ENCODE measurements around the gene PERP. TPM values are rescaled to one million over a fixed set of nuclear protein-coding genes. Genes with fewer than 3 reads are reported as not detected.

The PERP gene
- total RNA-seq, 1 experiment from 2014 or later, result 348 TPM

DNA sequence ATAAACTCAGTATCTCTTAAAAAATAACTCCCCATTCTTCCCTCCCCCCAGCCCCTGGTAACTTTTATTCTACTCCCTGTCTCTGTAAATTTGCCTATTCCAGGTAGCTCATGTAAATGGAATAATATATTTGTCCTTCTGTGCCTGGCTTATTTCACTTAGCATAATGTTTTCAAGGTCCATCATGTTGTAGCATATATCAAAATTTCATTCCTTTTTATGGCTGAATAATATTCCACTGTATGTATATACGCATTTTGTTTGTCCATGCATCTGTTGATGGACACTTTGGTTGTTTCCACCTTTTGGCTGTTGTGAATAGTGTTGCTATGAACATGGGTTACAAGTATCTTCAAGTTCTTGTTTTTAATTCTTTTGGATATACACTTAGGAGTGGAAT, 13.0 kb downstream of the PERP start:
- DNase-seq (ENCODE audit: low read depth, low spot score), result no peak
- H3K4me3 ChIP-seq (ENCODE audit: low read depth in 2 of 2, low read length in 2 of 2), result no peak overlapping the region
- intact Hi-C loops (cut with micrococcal nuclease; ENCODE audit: unreplicated experiment) (no loop called here), in situ Hi-C loops (cut with HindIII; ENCODE audit: low pct_unique_long_range_greater_than_20kb, low sequenced_read_pairs) (no loop called here)
- peaks cover 7% of the 10 kb centered on the region; the same call in 1 of the 2 replicates for H3K9me3 ChIP-seq (ENCODE audit: control insufficient read depth, insufficient read depth, low read depth, low read length)
- TF ChIP-seq TCF7L2 (IDR thresholded peaks at IDR 0.05; ENCODE audit: low read depth, low read length) (no peak), POLR2AphosphoS5 (IDR thresholded peaks at IDR 0.05; ENCODE audit: low read depth, low read length) (no peak), SIN3A (IDR thresholded peaks at IDR 0.05; ENCODE audit: borderline replicate concordance, insufficient read depth, low read depth, low read length) (no peak), CTCF (IDR thresholded peaks at IDR 0.05) (no peak)
- TF ChIP-seq, protein P1, sequence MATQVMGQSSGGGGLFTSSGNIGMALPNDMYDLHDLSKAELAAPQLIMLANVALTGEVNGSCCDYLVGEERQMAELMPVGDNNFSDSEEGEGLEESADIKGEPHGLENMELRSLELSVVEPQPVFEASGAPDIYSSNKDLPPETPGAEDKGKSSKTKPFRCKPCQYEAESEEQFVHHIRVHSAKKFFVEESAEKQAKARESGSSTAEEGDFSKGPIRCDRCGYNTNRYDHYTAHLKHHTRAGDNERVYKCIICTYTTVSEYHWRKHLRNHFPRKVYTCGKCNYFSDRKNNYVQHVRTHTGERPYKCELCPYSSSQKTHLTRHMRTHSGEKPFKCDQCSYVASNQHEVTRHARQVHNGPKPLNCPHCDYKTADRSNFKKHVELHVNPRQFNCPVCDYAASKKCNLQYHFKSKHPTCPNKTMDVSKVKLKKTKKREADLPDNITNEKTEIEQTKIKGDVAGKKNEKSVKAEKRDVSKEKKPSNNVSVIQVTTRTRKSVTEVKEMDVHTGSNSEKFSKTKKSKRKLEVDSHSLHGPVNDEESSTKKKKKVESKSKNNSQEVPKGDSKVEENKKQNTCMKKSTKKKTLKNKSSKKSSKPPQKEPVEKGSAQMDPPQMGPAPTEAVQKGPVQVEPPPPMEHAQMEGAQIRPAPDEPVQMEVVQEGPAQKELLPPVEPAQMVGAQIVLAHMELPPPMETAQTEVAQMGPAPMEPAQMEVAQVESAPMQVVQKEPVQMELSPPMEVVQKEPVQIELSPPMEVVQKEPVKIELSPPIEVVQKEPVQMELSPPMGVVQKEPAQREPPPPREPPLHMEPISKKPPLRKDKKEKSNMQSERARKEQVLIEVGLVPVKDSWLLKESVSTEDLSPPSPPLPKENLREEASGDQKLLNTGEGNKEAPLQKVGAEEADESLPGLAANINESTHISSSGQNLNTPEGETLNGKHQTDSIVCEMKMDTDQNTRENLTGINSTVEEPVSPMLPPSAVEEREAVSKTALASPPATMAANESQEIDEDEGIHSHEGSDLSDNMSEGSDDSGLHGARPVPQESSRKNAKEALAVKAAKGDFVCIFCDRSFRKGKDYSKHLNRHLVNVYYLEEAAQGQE (IDR thresholded peaks at IDR 0.05; ENCODE audit: insufficient read depth in 1 of 2, low read depth in 2 of 2, low read length in 1 of 2), result no peak
- no TSS peak for BruUV-seq (replicated peaks)
- H3K4me1 ChIP-seq (ENCODE audit: control insufficient read depth, insufficient read depth, low read length), result peaks cover 57% of the 10 kb centered on the region
- H3K36me3 ChIP-seq (ENCODE audit: control insufficient read depth, insufficient read depth, low read length), result peaks cover 54% of the 10 kb centered on the region
- no peak overlapping the region; the same call in 1 of the 2 replicates for H3K27ac ChIP-seq (ENCODE audit: low read length)
- H3K27me3 ChIP-seq (ENCODE audit: control insufficient read depth, insufficient read depth, low read length), result no peaks in the 10 kb centered on the region
- ChIA-PET POLR2A (no interaction called here), CTCF (no interaction called here)
- ATAC-seq, result no peak

- no TSS peak for BruUV-seq (replicated peaks)
- ChIA-PET CTCF (no interaction called here), POLR2A (no interaction called here)
- no peaks in the 10 kb centered on the region for H3K27me3 ChIP-seq (ENCODE audit: control insufficient read depth, insufficient read depth, low read length)
- H3K4me3 ChIP-seq (ENCODE audit: low read depth in 2 of 2, low read length in 2 of 2), result no peak overlapping the region
- ATAC-seq (no peak), DNase-seq (ENCODE audit: low read depth, low spot score) (no peak)
- peak overlapping the region; percentile 100; the same call in 1 of the 2 replicates for H3K27ac ChIP-seq (ENCODE audit: low read length)
- in situ Hi-C loops (cut with HindIII; ENCODE audit: low pct_unique_long_range_greater_than_20kb, low sequenced_read_pairs), result no loop called here
- H3K9me3 ChIP-seq (ENCODE audit: control insufficient read depth, insufficient read depth, low read depth, low read length), result peaks cover 3% of the 10 kb centered on the region; the same call in 1 of the 2 replicates
- TF ChIP-seq CTCF (IDR thresholded peaks at IDR 0.05) (no peak), SIN3A (IDR thresholded peaks at IDR 0.05; ENCODE audit: borderline replicate concordance, insufficient read depth, low read depth, low read length) (no peak), TCF7L2 (IDR thresholded peaks at IDR 0.05; ENCODE audit: low read depth, low read length) (no peak), POLR2AphosphoS5 (IDR thresholded peaks at IDR 0.05; ENCODE audit: low read depth, low read length) (no peak)
- TF ChIP-seq, protein P1 (IDR thresholded peaks at IDR 0.05; ENCODE audit: insufficient read depth in 1 of 2, low read depth in 2 of 2, low read length in 1 of 2), result no peak
- peaks cover 50% of the 10 kb centered on the region for H3K36me3 ChIP-seq (ENCODE audit: control insufficient read depth, insufficient read depth, low read length)
- H3K4me1 ChIP-seq (ENCODE audit: control insufficient read depth, insufficient read depth, low read length), result peaks cover 60% of the 10 kb centered on the region
- intact Hi-C loops (cut with micrococcal nuclease; ENCODE audit: unreplicated experiment), result no loop called here
Observed at GRCh38 chr6:138093632-138094031, 13.6 kb downstream of the PERP start.
